ENCODE data around the gene RAB3A.

The RAB3A gene

DNA sequence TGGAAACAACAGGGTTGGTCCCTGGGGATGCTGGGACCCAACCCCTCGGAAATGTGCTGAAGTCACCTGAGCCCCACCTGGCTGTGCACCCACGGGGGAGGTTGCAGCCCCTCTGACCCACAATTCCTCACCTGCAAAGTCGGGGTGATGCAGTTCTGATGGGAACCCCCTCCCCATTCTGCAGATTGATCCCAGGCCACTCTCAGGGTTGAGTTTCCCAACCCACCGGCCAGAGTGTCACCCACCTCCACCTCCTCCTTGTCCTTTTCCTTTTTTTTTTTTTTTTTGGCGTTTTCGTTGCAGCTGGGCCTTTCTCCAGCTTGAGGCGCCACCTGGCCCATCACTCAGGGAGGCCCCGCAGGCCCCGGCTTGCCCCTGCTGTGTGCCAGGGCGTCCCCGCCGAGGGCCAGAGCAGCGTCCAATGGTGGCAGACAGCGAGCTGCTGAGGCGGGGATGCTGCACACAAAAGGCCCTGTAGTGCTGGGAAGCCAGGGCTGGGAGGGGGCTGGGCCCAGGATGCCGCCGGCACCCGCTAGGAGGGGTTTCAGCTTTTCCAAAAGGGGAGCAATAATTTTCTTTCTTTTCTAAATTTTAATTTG, 46.3 kb downstream of the RAB3A start (continued):
- TF ChIP-seq, protein P1, sequence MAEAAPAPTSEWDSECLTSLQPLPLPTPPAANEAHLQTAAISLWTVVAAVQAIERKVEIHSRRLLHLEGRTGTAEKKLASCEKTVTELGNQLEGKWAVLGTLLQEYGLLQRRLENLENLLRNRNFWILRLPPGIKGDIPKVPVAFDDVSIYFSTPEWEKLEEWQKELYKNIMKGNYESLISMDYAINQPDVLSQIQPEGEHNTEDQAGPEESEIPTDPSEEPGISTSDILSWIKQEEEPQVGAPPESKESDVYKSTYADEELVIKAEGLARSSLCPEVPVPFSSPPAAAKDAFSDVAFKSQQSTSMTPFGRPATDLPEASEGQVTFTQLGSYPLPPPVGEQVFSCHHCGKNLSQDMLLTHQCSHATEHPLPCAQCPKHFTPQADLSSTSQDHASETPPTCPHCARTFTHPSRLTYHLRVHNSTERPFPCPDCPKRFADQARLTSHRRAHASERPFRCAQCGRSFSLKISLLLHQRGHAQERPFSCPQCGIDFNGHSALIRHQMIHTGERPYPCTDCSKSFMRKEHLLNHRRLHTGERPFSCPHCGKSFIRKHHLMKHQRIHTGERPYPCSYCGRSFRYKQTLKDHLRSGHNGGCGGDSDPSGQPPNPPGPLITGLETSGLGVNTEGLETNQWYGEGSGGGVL (tag by site-specific recombination; IDR thresholded peaks at IDR 0.05) = peak; percentile 37; the same call in 1 of the 2 replicates
- TF ChIP-seq GFI1B (tag by site-specific recombination; IDR thresholded peaks at IDR 0.05) = no peak
- TF ChIP-seq, protein P2, sequence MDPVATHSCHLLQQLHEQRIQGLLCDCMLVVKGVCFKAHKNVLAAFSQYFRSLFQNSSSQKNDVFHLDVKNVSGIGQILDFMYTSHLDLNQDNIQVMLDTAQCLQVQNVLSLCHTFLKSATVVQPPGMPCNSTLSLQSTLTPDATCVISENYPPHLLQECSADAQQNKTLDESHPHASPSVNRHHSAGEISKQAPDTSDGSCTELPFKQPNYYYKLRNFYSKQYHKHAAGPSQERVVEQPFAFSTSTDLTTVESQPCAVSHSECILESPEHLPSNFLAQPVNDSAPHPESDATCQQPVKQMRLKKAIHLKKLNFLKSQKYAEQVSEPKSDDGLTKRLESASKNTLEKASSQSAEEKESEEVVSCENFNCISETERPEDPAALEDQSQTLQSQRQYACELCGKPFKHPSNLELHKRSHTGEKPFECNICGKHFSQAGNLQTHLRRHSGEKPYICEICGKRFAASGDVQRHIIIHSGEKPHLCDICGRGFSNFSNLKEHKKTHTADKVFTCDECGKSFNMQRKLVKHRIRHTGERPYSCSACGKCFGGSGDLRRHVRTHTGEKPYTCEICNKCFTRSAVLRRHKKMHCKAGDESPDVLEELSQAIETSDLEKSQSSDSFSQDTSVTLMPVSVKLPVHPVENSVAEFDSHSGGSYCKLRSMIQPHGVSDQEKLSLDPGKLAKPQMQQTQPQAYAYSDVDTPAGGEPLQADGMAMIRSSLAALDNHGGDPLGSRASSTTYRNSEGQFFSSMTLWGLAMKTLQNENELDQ (tag by site-specific recombination; IDR thresholded peaks at IDR 0.05; ENCODE audit: low read depth) = no peak
- no peak for TF ChIP-seq ZNF48 (tag by site-specific recombination; IDR thresholded peaks at IDR 0.05)
- TF ChIP-seq ZNF274 (IDR thresholded peaks at IDR 0.05; ENCODE audit: low read length) = no peak
- no peak for TF ChIP-seq ZNF274 (tag by site-specific recombination; IDR thresholded peaks at IDR 0.05; ENCODE audit: borderline replicate concordance)
- peak; percentile 92 for TF ChIP-seq ZEB2 (tag by site-specific recombination; IDR thresholded peaks at IDR 0.05)
- no peak for TF ChIP-seq ZNF16 (tag by site-specific recombination; IDR thresholded peaks at IDR 0.05; ENCODE audit: low read depth)
- TF ChIP-seq, protein P3, sequence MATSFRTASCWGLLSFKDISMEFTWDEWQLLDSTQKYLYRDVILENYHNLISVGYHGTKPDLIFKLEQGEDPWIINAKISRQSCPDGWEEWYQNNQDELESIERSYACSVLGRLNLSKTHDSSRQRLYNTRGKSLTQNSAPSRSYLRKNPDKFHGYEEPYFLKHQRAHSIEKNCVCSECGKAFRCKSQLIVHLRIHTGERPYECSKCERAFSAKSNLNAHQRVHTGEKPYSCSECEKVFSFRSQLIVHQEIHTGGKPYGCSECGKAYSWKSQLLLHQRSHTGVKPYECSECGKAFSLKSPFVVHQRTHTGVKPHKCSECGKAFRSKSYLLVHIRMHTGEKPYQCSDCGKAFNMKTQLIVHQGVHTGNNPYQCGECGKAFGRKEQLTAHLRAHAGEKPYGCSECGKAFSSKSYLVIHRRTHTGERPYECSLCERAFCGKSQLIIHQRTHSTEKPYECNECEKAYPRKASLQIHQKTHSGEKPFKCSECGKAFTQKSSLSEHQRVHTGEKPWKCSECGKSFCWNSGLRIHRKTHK (tag by site-specific recombination; IDR thresholded peaks at IDR 0.05) = no peak
- TF ChIP-seq ZNF223 (tag by site-specific recombination; IDR thresholded peaks at IDR 0.05) = no peak
- no peak for TF ChIP-seq ZNF211 (tag by site-specific recombination; IDR thresholded peaks at IDR 0.05; ENCODE audit: low read depth)
- no peak for TF ChIP-seq ZNF549 (tag by site-specific recombination; IDR thresholded peaks at IDR 0.05)
- TF ChIP-seq, protein P4, sequence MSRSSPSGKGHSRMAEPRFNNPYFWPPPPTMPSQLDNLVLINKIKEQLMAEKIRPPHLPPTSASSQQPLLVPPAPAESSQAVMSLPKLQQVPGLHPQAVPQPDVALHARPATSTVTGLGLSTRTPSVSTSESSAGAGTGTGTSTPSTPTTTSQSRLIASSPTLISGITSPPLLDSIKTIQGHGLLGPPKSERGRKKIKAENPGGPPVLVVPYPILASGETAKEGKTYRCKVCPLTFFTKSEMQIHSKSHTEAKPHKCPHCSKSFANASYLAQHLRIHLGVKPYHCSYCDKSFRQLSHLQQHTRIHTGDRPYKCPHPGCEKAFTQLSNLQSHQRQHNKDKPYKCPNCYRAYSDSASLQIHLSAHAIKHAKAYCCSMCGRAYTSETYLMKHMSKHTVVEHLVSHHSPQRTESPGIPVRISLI (tag by site-specific recombination; IDR thresholded peaks at IDR 0.05) = peak; percentile 95
- TF ChIP-seq GLIS1 (tag by site-specific recombination; IDR thresholded peaks at IDR 0.05) = no peak; the same call in 1 of the 2 replicates
- no peak for TF ChIP-seq OVOL3 (tag by site-specific recombination; IDR thresholded peaks at IDR 0.05)
- TF ChIP-seq ZNF560 (tag by site-specific recombination; IDR thresholded peaks at IDR 0.05; ENCODE audit: borderline replicate concordance) = no peak
- TF ChIP-seq ZNF19 (tag by site-specific recombination; IDR thresholded peaks at IDR 0.05; ENCODE audit: low read depth) = no peak; the same call in 1 of the 2 replicates
- no peak for TF ChIP-seq ZNF473 (tag by site-specific recombination; IDR thresholded peaks at IDR 0.05)
- no peak for TF ChIP-seq ZNF404 (tag by site-specific recombination; IDR thresholded peaks at IDR 0.05)
- no peak for TF ChIP-seq ZSCAN16 (tag by site-specific recombination; IDR thresholded peaks at IDR 0.05)
- TF ChIP-seq ZNF37A (tag by site-specific recombination; IDR thresholded peaks at IDR 0.05) = no peak
- no peak for TF ChIP-seq ZNF792 (tag by site-specific recombination; IDR thresholded peaks at IDR 0.05)
- no peak; the same call in 1 of the 2 replicates for TF ChIP-seq ZBTB17 (tag by site-specific recombination; IDR thresholded peaks at IDR 0.05)
- TF ChIP-seq WT1 (tag by site-specific recombination; IDR thresholded peaks at IDR 0.05) = no peak
- no peak for TF ChIP-seq ZNF426 (tag by site-specific recombination; IDR thresholded peaks at IDR 0.05)
- no peak for TF ChIP-seq SALL2 (tag by site-specific recombination; IDR thresholded peaks at IDR 0.05; ENCODE audit: borderline replicate concordance)
- 0 out of 2 replicates have a peak, but pooled peaks have one; percentile 22 for TF ChIP-seq MZF1 (tag by site-specific recombination; IDR thresholded peaks at IDR 0.05; ENCODE audit: borderline replicate concordance)
- TF ChIP-seq, protein P5, sequence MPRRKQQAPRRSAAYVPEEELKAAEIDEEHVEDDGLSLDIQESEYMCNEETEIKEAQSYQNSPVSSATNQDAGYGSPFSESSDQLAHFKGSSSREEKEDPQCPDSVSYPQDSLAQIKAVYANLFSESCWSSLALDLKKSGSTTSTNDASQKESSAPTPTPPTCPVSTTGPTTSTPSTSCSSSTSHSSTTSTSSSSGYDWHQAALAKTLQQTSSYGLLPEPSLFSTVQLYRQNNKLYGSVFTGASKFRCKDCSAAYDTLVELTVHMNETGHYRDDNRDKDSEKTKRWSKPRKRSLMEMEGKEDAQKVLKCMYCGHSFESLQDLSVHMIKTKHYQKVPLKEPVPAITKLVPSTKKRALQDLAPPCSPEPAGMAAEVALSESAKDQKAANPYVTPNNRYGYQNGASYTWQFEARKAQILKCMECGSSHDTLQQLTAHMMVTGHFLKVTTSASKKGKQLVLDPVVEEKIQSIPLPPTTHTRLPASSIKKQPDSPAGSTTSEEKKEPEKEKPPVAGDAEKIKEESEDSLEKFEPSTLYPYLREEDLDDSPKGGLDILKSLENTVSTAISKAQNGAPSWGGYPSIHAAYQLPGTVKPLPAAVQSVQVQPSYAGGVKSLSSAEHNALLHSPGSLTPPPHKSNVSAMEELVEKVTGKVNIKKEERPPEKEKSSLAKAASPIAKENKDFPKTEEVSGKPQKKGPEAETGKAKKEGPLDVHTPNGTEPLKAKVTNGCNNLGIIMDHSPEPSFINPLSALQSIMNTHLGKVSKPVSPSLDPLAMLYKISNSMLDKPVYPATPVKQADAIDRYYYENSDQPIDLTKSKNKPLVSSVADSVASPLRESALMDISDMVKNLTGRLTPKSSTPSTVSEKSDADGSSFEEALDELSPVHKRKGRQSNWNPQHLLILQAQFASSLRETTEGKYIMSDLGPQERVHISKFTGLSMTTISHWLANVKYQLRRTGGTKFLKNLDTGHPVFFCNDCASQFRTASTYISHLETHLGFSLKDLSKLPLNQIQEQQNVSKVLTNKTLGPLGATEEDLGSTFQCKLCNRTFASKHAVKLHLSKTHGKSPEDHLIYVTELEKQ (tag by site-specific recombination; IDR thresholded peaks at IDR 0.05; ENCODE audit: borderline replicate concordance) = no peak

All from HEK293 (cell line).